Measurements from ENCODE around the gene EFNA3. TPM values are rescaled to one million over a fixed set of nuclear protein-coding genes. Genes with fewer than 3 reads are reported as not detected.

EFNA3 gene
- polyA plus RNA-seq, 4 donors = 2.0 to 7.0 (median 5.4) TPM

Other genes starting within 250 kb of the EFNA3 start
- 1 to 10 TPM in 2 of 4 donors, under 1 TPM in 2; 0.27 to 1.6 (median 0.94) TPM for gene KCNN3, start 208.6 kb upstream of the EFNA3 start, polyA plus RNA-seq
- gene PMVK, start 142.1 kb upstream of the EFNA3 start, polyA plus RNA-seq = 100 to 1,000 TPM in 1 of 4 donors, 10 to 100 TPM in 3; 44.8 to 120 (median 76.0) TPM
- 10 to 100 TPM; 31.9 to 97.8 (median 37.8) TPM for gene PBXIP1, start 122.7 kb upstream of the EFNA3 start, polyA plus RNA-seq
- 10 to 100 TPM; 22.1 to 34.7 (median 24.8) TPM for gene PYGO2, start 117.1 kb upstream of the EFNA3 start, polyA plus RNA-seq
- gene SHC1, start 108.1 kb upstream of the EFNA3 start, polyA plus RNA-seq = 10 to 100 TPM; 59.7 to 84.8 (median 66.7) TPM
- 100 to 1,000 TPM in 1 of 4 donors, 10 to 100 TPM in 3; 63.7 to 117 (median 75.6) TPM for gene CKS1B, start 104.2 kb upstream of the EFNA3 start, polyA plus RNA-seq
- 10 to 100 TPM; 25.1 to 51.4 (median 34.4) TPM for gene FLAD1, start 95.5 kb upstream of the EFNA3 start, polyA plus RNA-seq
- under 1 TPM in 1 of 4 donors, not detected in 3; 0.64 TPM for gene LENEP, start 85.3 kb upstream of the EFNA3 start, polyA plus RNA-seq
- 100 to 1,000 TPM in 2 of 4 donors, 10 to 100 TPM in 2; 51.5 to 222 (median 115) TPM for gene ZBTB7B, start 76.0 kb upstream of the EFNA3 start, polyA plus RNA-seq
- 10 to 100 TPM in 2 of 4 donors, 1 to 10 TPM in 2; 1.9 to 27.1 (median 10.6) TPM for gene DCST2, start 45.1 kb upstream of the EFNA3 start, polyA plus RNA-seq
- gene DCST1, start 45.0 kb upstream of the EFNA3 start, polyA plus RNA-seq = under 1 TPM in 2 of 4 donors, not detected in 2; 0.10 to 0.56 TPM
- 100 to 1,000 TPM in 3 of 4 donors, 10 to 100 TPM in 1; 24.9 to 206 (median 147) TPM for gene ADAM15, start 27.5 kb upstream of the EFNA3 start, polyA plus RNA-seq
- 10 to 100 TPM; 16.8 to 41.3 (median 17.4) TPM for gene EFNA4, start 15.1 kb upstream of the EFNA3 start, polyA plus RNA-seq
- 100 to 1,000 TPM in 3 of 4 donors, 10 to 100 TPM in 1; 50.6 to 166 (median 145) TPM for gene EFNA1, start 49.0 kb downstream of the EFNA3 start, polyA plus RNA-seq
- 10 to 100 TPM; 44.6 to 99.5 (median 61.9) TPM for gene SLC50A1, start 57.0 kb downstream of the EFNA3 start, polyA plus RNA-seq
- 100 to 1,000 TPM in 3 of 4 donors, 10 to 100 TPM in 1; 68.5 to 306 (median 238) TPM for gene DPM3, start 61.7 kb downstream of the EFNA3 start, polyA plus RNA-seq
- gene KRTCAP2, start 94.5 kb downstream of the EFNA3 start, polyA plus RNA-seq = 100 to 1,000 TPM; 144 to 286 (median 201) TPM
- gene TRIM46, start 95.0 kb downstream of the EFNA3 start, polyA plus RNA-seq = under 1 TPM in 3 of 4 donors, not detected in 1; 0.27 to 0.64 (median 0.57) TPM
- gene THBS3, start 129.1 kb downstream of the EFNA3 start, polyA plus RNA-seq = 10 to 100 TPM; 11.3 to 24.9 (median 14.8) TPM
- 10 to 100 TPM; 40.0 to 72.2 (median 49.4) TPM for gene MTX1, start 129.9 kb downstream of the EFNA3 start, polyA plus RNA-seq
- 10 to 100 TPM; 14.3 to 21.3 (median 16.8) TPM for gene ENTREP3, start 176.6 kb downstream of the EFNA3 start, polyA plus RNA-seq
- 10 to 100 TPM; 32.7 to 61.8 (median 53.8) TPM for gene SCAMP3, start 183.5 kb downstream of the EFNA3 start, polyA plus RNA-seq
- gene CLK2, start 194.7 kb downstream of the EFNA3 start, polyA plus RNA-seq = 10 to 100 TPM; 27.0 to 66.9 (median 37.7) TPM
- 10 to 100 TPM in 2 of 4 donors, 1 to 10 TPM in 2; 4.0 to 15.0 (median 8.1) TPM for gene HCN3, start 198.6 kb downstream of the EFNA3 start, polyA plus RNA-seq
- gene PKLR, start 222.6 kb downstream of the EFNA3 start, polyA plus RNA-seq = 10 to 100 TPM in 1 of 4 donors, 1 to 10 TPM in 3; 3.8 to 69.0 (median 7.4) TPM
- gene FDPS, start 230.0 kb downstream of the EFNA3 start, polyA plus RNA-seq = 100 to 1,000 TPM; 172 to 343 (median 195) TPM
- gene RUSC1, start 242.1 kb downstream of the EFNA3 start, polyA plus RNA-seq = 10 to 100 TPM; 32.7 to 60.8 (median 44.6) TPM

Data from small intestine (tissue), 4 donors.